Liver (tissue), 3 donors: ENCODE results near the gene TP53I11.

Experiments
- EGR1 ChIP-seq, 2 donors: IDR thresholded peaks; 2 replicates each; pipeline ENCODE4 v1.6.1; 2016 to 2018; ENCODE audit warnings: antibody characterized with exemption in 2 of 2, low read depth in 2 of 2
- GABPA ChIP-seq, 2 donors: IDR thresholded peaks in 1 of 2; conservative IDR thresholded peaks in 1 of 2; 2 replicates each; pipeline ENCODE4 v1.6.1; 2016; ENCODE audit warnings: antibody characterized with exemption in 2 of 2, mild to moderate bottlenecking in 1 of 2, moderate library complexity in 1 of 2
- JUND ChIP-seq, 2 donors: IDR thresholded peaks; 2 replicates each; pipeline ENCODE4 v1.6.1; 2016; ENCODE audit warnings: antibody characterized with exemption in 2 of 2
- MAX ChIP-seq: IDR thresholded peaks from 2 replicates; pipeline ENCODE4 v1.6.1; 2016; ENCODE audit warnings: antibody characterized with exemption
- RAD21 ChIP-seq, 2 donors: IDR thresholded peaks; 2 replicates each; pipeline ENCODE4 v1.6.1; 2016; ENCODE audit warnings: antibody characterized with exemption in 2 of 2, mild to moderate bottlenecking in 2 of 2
- RXRA ChIP-seq, 2 donors: IDR thresholded peaks; 2 replicates each; pipeline ENCODE4 v1.6.1; 2017 to 2018; ENCODE audit warnings: antibody characterized with exemption in 2 of 2, mild to moderate bottlenecking in 1 of 2
- TAF1 ChIP-seq: conservative IDR thresholded peaks from 2 replicates; pipeline ENCODE4 v1.6.1; 2016; ENCODE audit warnings: antibody characterized with exemption, mild to moderate bottlenecking
- YY1 ChIP-seq: IDR thresholded peaks from 2 replicates; pipeline ENCODE4 v1.6.1; 2016; ENCODE audit warnings: antibody characterized with exemption, mild to moderate bottlenecking
- TF ChIP-seq, protein P1 (sequence below): fragments of 150-350 bp; IDR thresholded peaks from 2 replicates; pipeline ENCODE4 v1.5.1; 2017; ENCODE audit warnings: improper control_type of control experiment, low read depth, low read length; ENCODE audit not compliant: missing input control
- donor health status: healthy.
- donor health status: healthy.

GRCh38 chr11:44974402-44975000 is 23.8 kb upstream of the TP53I11 start:
- TF ChIP-seq, protein P1, sequence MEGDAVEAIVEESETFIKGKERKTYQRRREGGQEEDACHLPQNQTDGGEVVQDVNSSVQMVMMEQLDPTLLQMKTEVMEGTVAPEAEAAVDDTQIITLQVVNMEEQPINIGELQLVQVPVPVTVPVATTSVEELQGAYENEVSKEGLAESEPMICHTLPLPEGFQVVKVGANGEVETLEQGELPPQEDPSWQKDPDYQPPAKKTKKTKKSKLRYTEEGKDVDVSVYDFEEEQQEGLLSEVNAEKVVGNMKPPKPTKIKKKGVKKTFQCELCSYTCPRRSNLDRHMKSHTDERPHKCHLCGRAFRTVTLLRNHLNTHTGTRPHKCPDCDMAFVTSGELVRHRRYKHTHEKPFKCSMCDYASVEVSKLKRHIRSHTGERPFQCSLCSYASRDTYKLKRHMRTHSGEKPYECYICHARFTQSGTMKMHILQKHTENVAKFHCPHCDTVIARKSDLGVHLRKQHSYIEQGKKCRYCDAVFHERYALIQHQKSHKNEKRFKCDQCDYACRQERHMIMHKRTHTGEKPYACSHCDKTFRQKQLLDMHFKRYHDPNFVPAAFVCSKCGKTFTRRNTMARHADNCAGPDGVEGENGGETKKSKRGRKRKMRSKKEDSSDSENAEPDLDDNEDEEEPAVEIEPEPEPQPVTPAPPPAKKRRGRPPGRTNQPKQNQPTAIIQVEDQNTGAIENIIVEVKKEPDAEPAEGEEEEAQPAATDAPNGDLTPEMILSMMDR: no peak
- no peak for TF ChIP-seq TAF1
- TF ChIP-seq YY1: no peak
- TF ChIP-seq EGR1 (IDR thresholded peaks at IDR 0.05; ENCODE audit: low read depth in 2 of 2): no peak
- no peak for TF ChIP-seq MAX
- TF ChIP-seq JUND (IDR thresholded peaks at IDR 0.05): no peak
- TF ChIP-seq GABPA (IDR thresholded peaks at IDR 0.05 in 1 of 2, conservative IDR thresholded peaks at IDR 0.05 in 1 of 2): no peak
- no peak for TF ChIP-seq RXRA (IDR thresholded peaks at IDR 0.05)
- no peak for TF ChIP-seq RAD21 (IDR thresholded peaks at IDR 0.05)
